Suppressor macrophage treated with lipopolysaccharide for 4 hours (primary cell): ENCODE measurements around the gene PDCD4.
"Not testable (repeated sequence)": the region's sequence is repeated elsewhere in the genome, so short reads cannot be mapped to it uniquely, and the experiment has no call there.

Experiments used
- DNase-seq: peaks from one replicate; pipeline ENCODE4 v3.0.0-alpha.2; 2020

PDCD4 gene

DNA sequence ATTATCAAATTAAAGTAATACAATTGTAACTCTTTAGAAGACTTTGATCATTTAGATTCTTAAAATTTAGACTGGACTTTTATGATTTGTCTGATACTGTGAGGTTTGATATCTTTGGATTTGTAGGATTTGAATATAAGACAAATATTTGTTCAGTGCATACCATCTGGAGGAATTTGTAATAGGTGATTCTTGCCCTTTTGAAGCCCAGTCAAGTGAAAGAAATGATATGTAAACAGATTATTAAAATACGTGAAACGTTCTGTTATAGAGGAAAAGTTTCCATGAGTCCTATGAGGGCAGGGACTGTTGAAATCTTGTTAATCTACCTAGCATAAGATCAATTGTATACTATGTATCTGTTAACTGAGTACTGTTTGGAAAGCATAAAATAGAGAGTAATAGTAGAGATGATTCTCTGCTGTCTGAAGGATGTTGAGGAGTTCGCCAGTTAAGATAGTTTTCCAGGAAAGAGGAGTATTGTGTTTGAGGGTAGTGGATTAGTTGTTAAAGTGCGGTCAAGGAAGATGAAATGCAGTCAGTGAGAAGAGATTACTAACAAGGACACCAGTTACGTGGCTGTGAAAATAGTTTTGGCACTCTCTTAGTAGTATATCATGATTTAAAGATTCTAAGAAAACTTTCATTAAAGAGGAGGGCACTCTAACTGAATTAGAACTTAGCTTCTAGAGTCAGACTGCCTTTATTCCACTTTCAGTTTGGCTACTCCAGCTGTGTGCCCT lies 14.4 kb downstream of the PDCD4 start:
- no peak for DNase-seq

DNA sequence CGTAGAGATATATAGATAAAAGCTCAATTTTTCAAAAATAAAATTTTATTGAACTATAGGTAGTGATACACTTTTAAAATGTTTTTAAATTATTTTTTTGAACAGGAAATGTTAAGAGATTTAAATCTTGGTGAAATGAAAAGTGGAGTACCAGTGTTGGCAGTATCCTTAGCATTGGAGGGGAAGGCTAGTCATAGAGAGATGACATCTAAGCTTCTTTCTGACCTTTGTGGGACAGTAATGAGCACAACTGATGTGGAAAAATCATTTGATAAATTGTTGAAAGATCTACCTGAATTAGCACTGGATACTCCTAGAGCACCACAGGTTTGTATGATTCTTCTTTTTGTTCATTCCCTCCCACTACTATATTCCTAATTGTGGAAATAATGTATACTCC lies 15.8 kb downstream of the PDCD4 start:
- DNase-seq = no peak

DNA sequence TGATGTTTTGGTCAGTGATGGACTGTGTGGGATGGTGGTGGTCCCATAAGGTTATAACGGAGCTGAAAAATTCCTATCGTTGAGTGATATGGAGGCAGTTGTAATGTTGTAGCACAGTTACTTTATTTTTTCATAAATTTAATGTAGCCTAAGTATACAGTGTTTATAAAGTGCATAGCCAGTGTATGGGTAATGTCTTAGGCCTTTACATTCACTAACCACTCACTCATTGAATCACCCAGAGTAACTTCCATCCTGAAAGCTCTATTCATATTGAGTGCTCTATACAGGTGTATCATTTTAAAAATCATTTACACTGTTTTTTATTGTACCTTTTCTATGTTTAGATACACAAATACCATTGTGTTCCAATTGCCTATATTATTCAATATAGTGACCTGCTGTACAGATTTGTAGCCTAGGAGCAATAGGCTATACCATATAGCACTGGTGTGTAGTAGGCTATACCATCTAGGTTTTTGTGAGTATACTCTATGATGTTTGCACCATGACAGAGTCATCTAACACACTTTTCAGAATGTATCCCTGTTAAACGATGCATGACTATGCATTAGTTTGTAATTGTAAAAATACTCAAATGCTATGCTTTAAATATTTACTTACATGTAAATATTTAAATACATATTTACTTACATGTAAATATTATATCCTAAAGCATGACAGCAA lies 21.0 kb downstream of the PDCD4 start:
- DNase-seq = no peak

DNA sequence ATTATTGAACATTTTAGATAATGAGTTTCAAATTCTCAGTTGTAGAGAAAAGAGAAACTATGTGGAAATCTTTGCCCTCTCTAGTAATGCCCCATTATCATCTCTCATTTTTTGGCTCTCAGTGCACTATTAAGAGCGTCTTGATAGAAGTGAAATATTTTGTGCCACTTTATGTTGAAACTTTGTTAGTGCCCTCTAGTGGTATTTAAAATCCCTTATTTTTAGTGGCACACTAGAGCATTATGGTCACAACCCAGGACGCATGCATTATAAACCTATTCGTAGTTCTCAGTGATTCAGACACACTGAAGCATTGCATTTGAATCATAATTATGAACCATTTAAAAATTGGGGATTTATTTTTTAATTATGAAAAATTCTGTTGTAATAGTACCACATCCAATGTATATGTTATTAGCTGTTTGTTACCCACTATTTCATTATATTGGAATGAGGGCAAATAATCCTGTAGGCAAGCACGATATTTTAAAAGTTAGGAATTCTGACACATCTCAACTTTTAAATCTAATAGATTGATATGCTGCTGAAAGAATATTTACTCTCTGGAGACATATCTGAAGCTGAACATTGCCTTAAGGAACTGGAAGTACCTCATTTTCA lies 21.9 kb downstream of the PDCD4 start:
- peak; percentile 68 for DNase-seq

DNA sequence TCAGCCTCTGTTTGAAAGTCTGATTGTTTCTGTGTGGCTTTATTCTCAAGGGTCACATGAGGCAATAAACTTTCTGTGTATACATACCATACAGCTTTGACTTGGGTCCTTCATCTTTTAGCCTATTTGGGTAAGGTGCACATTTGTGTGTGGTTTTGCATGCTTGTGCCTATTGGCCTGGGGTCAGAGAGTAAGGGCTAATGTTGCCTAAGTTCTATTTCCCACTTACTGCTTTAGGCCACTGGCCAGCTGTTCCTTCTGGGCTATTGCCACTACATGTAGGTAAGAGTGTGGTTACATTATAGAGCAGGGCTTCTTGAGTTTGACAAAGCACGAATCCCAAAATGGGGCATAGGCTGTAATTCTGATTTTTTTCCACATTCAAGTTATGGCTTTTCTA lies 25.5 kb downstream of the PDCD4 start:
- no peak for DNase-seq

DNA sequence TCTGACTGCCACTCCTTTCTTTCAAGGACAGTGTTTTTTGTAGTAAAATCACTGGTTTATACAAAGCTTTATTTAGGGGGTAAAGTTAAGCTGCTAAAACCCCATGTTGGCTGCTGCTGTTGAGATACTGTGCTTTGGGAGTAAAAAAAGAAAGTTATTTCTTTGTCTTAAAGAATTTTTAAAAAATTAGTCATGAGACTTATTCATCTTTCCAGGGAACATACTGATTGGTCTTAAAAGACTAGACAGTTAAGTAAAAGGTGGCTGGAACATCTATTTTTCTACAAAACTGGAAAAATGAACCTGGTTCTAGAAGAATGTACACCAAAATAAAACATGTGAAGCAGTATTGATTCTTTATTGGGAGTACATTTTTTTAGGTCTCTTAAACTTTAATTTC lies 26.7 kb downstream of the PDCD4 start:
- no peak for DNase-seq

DNA sequence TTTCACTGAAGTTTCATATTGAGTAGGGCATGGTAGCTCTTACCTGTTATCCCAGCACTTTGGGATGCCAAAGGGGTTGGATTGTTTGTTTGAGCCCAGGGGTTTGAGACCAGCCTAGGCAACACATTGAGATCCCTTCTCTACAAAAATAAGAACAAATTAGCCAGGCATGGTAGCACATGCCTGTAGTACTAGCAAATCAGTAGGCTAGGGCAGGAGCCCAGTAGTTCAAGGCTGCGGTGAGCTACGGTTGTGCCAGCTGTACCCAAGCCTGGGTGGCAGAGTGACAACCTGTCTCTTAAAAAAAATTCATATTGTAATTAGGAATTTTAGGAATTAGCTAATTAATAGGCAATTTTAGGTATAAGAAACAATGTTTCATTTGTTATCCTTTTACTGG lies 29.3 kb downstream of the PDCD4 start:
- DNase-seq = no peak

DNA sequence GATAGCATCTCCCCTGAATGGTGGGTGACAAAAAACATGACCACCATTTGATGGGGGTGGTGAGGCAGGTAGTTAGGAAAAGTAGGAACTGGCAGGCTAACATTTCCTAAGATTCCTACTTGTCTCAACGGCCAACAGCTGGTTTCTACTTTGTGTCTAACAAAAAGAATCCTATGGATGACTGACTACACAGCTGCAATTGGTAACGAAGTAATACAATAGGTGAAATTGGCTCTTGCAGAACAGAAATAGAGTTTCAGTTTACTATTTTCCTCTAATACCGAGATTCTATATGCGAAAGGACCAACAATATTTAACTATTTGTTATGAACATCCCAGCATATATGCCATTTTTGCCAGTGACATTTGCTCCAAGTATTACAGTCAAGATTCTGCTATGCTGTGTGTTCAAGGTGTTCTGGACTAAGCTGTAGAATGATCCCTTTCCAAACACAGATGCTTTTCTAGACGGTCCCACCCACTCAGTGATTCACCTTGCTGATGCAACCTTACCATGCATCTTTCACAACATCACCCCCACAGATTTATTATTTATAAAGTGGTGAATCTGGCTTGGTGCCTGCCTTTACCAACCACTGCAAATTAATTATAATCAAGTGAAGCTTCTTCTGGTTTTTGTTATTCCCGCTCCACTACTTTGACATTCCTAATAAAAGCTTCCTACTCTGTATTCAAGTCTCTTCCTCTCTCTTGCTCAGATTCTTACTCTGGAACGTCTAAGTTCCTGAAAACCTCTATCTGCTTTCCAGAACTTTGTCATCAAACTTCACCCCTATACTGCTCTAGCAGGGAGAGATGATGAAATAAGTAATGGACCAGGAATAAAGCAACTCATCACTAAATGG lies 30.5 kb downstream of the PDCD4 start:
- DNase-seq = no peak

DNA sequence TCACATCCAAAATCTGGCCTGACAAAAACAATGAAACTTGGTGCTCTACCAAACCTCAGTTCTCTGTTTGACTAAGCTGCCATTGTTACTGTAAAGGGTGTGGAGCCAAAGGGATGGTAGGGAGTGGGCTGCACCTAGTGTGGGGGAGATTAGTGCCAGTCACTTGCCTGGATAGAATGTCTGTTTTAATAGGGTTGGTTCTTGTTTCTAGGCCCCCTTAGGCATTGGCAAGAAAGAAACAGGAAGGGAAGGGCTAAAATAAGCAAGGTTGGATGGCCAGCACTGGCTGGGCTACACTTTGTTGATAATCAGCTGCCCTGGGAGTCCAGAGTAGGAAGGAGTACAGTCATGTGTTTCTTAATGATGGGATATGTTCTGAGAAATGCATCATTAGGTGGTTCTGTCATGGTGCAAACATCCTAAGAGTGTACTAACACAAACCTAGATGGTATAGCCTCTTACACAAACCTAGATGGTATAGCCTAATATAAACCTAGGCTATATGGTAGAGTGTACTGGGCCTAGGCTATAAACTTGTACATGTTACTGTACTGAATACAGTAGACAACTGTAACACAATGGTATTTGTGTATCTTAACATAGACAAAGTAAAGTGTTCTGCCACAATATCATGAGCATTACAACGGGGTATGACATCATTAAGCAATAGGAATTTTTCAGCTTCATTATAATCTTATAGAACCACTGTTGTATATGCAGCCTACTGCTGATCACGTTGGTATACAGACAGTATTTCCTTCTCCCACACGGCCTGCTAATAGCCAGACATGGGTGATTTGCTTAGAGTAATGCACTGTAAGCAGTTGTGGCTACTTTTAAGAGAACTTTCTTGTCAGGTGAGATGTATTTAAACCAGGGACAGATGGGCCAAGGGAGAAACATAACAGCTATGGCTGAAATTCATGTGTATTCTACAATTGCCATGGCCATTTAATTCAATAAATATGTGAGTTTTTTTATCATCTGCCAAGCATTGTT lies 31.9 kb downstream of the PDCD4 start:
- no peak for DNase-seq

DNA sequence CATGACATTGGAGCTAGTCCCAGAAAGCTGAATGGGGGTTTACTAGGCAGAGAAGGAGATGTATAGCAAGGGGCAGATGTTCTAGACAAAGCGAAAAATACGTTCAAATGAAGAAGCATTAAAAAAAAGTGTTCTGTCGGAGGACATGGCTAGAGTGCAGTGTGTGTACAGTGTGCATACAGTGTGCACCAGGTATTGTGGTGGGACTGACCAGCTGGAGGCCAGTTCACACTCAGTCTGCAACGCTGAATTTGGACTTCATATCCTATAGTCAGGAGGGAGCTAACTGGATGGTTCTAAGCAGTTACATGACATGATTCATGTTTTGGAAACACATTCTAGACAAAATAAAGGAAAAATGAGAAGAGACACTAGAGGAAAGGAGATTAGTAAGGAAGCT lies 38.4 kb downstream of the PDCD4 start:
- no peak for DNase-seq

DNA sequence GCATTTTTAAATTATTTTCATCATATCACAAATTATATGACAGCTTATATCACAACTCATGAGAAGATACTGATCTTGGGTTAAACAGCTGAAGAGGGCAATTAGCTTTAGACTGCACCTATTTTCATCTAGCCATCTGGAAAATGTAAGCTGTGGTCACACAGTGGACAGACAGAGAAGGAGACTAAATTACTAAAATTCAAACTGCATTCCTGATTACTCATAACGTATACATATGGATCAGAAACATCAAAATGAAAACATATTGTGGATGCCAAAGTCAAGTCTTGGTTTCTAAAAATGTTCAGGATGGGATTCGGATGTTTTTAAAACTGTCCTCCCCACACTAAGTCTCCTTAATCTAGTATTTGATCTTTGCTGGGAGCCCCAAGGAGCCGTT lies 40.6 kb downstream of the PDCD4 start:
- no peak for DNase-seq

DNA sequence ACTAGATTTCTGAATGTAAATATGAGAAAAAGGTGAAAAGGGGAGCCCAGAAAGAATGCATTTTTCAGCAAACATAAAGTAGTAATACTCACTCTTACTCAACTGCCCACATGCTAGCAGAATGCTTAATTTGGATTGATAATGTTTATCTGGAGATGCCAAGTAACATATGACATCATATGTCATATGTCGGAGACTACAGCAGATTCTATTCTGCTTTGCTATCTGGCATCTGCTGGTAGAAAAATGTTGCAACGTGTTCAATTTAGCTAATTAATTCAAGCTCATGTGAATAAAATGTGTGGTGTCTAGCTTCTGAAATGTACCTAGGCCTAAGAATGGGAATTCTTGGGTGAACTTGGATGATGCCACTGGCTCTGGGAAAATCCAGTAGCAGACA lies 42.7 kb downstream of the PDCD4 start:
- DNase-seq = no peak

DNA sequence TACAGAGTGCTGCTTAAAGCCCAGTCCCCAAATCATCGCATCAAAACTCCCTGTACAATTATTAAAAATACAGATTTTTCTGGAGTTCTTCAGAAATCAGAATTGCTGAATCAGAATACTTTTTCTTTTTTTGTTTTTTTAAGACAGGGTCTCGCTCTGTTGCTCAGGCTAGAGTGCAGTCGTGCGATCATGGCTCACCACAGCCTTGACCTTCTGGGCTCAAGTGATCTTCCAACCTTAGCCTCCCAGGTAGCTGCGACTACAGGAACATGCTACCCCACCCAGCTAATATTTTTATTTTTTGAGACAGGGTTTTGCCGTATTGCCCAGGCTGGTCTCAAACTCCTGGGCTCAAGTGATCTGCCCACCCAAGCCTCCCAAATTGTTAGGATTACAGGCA lies 43.3 kb downstream of the PDCD4 start:
- no peak for DNase-seq

DNA sequence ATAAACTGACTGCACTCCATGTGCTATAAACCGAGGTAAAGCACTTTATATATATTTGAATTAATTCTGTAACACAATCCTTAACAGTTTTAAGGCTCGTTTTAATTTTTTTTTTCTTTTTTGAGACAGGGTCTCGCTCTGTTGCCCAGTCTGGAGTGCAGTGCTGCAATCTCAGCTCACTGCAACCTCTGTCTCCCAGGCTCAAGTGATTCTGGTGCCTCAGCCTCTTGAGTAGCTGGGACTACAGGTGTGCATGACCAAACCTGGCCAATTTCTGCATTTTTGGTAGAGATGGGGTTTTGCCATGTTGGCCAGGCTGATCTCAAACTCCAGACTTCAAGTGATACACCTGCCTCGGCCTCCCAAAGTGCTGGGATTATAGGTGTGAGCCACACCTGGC lies 43.9 kb downstream of the PDCD4 start:
- not testable (repeated sequence) for DNase-seq

DNA sequence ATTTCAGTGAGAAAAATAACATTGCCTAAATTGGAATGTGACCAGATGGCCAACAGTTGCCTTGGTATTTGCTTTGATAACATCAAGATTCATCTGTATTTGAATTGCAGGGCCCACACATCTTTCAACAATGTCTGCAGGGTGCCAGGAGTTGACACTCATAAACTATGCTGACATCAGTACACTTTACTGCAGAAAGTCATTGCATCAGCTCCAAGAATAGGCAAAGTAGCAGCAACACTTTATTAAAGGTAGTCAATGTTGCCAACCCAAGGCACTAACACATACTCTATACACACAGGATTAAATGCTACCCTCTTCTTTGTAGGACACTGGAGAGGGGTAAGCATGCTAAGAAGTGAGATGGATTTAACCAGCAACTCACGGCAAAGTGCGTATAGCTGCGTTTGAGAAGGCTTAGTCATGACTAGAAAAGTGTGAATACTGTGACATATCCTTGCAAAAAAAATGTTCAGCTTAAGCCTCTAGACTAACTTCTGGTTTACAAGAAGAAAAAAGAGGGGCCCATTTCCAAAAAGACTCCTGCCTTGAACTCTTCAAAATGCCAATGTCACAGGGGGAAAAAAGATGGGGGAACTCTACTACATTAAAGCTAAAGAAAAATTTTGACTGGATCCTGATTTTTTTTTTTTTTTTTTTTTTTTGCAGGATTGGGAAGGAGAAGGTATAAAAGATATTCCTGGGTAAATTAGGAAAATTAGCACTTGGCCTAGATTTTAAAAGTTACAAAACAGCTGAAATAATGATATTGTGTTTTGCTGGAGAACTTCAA lies 45.0 kb downstream of the PDCD4 start:
- no peak for DNase-seq

DNA sequence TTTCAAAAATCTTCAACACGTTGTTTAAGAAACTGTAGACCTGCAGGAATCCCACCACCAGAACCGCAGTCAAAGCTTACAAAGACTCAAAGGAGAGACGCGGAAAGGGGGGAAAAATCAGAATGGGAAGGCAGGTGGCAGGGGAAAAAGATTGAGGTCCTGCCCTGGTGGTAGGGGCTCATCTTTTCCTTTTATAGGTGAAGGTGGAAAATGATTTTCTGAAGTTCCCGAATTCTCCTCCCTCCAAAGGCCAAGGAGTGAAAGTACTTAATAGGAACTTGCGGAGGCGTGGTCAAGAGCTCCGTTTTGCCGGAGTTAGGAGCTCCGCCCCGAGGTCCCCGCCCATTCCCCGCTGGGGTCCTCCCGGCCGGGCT lies 46.5 kb downstream of the PDCD4 start:
- peak; percentile 96 for DNase-seq

DNA sequence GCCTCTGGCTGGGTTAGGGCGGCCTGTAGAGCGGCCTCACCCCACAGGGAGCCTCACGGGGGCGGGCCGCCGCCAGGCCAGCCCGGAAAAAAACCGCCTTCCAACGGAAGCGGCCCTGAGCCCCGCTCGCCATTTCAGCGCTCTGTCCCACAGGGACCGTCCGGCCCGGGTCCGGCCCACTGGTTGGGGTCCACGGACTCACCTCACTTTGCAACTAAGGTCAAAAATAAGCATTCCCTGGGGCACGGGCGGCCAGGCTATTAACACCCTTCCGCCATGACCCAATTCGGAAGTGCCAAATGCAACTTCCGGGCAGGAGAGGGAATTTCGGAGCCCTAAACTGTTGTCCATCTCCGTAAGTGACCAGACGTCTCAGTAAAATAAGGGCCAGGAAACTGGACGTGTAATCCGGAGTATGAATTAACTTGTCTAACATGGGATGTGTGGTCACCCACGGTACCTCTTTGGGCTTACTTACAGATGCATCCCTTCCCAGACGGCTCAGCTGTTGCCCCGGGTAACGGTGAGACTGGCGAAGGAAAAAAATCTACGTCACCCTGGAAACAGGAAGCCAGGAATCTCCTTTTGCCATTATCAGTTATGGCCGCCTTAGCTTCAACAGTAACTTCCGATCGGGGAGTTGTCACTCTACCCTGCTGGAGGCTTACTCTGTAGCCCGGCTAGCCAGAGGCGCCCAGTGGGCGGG lies 47.1 kb downstream of the PDCD4 start, which contains the start of gene BBIP1:
Gene BBIP1, minus strand, starts transcription at position 538 of the 706 bp plus-strand sequence. CDS start 1,023 bp downstream, outside the sequence.
- no peak for DNase-seq

DNA sequence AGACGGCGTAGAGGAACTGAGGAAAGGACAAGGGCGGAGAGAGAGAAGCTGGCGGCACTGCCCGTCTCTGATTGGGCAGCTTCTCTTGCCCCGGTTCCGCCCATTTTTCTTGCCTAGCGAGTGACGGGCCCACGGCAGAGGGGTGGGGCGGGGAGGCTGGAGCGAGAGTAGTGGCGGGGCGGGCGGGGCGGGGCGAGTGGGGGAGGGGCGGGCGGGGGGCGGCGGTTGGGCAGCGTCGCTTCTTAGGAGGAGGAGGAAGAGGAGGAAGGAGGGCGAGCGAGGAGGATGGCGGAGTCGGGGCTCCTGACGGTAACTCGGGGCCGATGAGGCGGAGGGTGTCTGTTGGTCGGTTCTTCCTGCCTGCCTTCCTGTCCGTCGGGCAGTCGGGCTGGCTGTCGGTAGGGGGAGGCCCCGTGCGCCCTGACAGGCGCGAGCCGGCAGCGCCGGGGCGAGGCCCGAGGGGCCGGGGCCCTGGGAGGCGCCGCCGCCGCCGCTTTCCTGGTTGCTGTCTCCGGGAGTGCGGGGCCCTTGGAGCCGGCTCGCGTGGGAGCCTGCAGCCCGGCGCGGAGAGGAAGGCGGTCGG lies 47.7 kb downstream of the PDCD4 start, which contains the start of gene SHOC2:
Gene SHOC2, plus strand, starts transcription at position 256 of the 583 bp plus-strand sequence. CDS start 44,755 bp downstream, outside the sequence.
- peak; percentile 100 for DNase-seq

DNA sequence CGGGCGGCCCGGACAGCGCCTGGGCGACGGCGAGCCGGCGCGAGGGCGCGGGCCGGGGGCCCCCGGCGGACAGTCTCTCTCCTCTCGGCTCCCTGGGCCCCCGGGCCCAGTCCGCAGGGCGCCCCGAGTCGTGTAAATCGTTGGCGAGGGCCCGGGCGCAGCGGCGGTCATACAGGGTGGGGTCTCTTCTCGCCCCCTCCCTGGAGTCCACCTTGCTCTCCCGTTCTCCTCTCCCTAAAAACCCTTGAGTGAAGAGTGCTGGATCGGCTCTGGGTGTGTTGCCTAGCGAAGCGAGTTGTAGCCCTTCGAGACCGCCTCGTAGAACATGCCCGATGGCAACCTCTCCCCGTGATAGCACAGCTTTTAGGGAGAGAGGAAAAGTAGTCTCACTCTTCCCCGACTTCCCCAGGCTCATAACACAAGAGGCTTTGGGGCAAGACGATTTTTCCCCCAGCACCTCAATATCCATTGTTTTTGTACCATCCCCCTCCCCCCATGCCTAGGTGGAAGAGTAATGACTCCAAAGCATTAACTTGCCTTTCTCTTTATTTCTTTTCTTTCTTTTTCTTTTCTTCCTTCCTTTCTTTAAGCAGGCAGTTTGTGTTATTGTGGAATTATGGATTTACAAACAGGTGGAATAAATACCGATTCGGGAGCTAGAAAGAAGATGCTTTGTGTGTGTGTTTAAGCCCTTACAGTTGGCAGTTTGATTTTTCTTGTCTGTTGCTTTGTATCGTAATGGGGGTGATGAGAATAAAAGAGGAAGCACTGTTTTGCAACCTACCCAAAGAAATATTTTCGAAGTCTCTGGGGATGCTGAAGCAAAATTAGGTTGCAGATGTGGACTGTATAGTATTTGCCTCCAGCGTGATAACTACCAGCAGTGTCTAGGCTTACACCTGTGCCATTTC lies 48.5 kb downstream of the PDCD4 start:
- DNase-seq = peak; percentile 66
